Spleen (tissue), 7 donors: ENCODE results near the gene EGFLAM.

ENCODE experiments used
- POLR2A ChIP-seq, 3 donors: fragments of 450-650 bp; IDR thresholded peaks; one replicate each; pipeline ENCODE4 v1.5.1; 2017; ENCODE audit warnings: antibody characterized with exemption in 3 of 3, mild to moderate bottlenecking in 1 of 3
- POLR2AphosphoS5 ChIP-seq, 3 donors: sonication (generic); formaldehyde crosslinking; IDR thresholded peaks; one replicate each; pipeline ENCODE4 v1.5.1; 2017; ENCODE audit warnings: antibody characterized with exemption in 3 of 3
- TF ChIP-seq, protein P1 (sequence below), 11 experiments: fragments of 200-600 bp in 7 of 11; fragments of 450-650 bp in 4 of 11; sonication (generic) in 4 of 11; IDR thresholded peaks in 8 of 11; conservative IDR thresholded peaks in 3 of 11; 1 replicate in 7 of 11; 2 replicates in 4 of 11; pipeline versions ENCODE4 v1.4.0 to v1.8.0; 2016 to 2021; ENCODE audit warnings: antibody characterized with exemption in 11 of 11, inconsistent platforms in 4 of 11, mild to moderate bottlenecking in 1 of 11
- donor health status: DM: no; HTN: no; CAD: no; lungs with moderate emphysema.
- donor health status: DM: no; HTN: no; CAD: no.
- donor health status: DM: no; HTN: no; CAD: no.

DNA sequence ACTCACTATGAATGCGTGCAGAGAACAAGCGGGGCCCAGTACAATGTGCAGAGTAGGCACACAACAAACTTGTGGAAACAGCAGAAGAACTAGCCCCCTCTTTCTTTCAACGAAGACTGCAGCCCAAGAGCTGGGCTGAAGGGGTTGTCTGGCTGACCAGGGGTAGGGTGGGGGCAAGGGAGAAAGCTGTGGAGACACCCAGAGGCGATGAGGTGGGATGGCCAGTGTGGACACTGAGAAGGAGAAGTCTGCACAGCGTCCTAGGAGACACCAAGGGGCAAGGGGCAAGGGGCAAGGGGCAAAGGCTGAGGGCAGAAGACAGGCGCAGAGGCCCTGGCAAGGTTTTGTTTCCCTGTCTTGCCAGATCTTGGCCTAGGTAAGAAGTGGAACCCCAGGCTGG lies 235.8 kb downstream of the EGFLAM start:
- TF ChIP-seq, protein P1, sequence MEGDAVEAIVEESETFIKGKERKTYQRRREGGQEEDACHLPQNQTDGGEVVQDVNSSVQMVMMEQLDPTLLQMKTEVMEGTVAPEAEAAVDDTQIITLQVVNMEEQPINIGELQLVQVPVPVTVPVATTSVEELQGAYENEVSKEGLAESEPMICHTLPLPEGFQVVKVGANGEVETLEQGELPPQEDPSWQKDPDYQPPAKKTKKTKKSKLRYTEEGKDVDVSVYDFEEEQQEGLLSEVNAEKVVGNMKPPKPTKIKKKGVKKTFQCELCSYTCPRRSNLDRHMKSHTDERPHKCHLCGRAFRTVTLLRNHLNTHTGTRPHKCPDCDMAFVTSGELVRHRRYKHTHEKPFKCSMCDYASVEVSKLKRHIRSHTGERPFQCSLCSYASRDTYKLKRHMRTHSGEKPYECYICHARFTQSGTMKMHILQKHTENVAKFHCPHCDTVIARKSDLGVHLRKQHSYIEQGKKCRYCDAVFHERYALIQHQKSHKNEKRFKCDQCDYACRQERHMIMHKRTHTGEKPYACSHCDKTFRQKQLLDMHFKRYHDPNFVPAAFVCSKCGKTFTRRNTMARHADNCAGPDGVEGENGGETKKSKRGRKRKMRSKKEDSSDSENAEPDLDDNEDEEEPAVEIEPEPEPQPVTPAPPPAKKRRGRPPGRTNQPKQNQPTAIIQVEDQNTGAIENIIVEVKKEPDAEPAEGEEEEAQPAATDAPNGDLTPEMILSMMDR (IDR thresholded peaks at IDR 0.05 in 8 of 11, conservative IDR thresholded peaks at IDR 0.05 in 3 of 11) = no peak
- TF ChIP-seq POLR2A (IDR thresholded peaks at IDR 0.05) (no peak), POLR2AphosphoS5 (IDR thresholded peaks at IDR 0.05) (no peak)
